Measurements from ENCODE around the gene MAP7D2. TPM values are rescaled to one million over a fixed set of nuclear protein-coding genes. Genes with fewer than 3 reads are reported as not detected.

The MAP7D2 gene
- total and polyA plus RNA-seq, 2 of the 4 experiments (the other 2 are of a cell fraction): 0.18 to 0.19 TPM

DNA sequence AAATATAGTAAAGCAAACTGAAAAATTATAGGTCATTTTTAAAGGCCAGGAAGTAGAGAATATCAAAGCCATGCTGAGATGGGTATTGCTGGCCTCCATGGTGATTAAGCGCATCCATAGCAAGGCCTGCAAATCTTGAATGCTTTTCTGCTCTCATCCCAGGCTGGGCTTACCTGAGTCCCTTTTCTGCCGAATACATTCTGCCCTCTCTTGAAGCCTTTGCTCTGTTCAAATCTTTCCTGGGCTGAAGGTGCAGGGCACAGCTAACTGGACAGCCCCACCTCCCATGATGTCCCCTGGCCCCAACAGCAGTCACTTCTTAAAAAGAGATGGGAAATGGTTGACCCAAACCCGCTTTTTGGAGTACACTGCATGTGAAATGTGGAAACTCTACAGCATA is 35.0 kb upstream of the MAP7D2 start:
- Histone ChIP-seq H2AFZ (replicated peaks; ENCODE audit: low read length, poor library complexity) (no peak overlapping the region), H3K4me3 (ENCODE audit: insufficient read depth, low read depth, low read length) (no peak overlapping the region), H3K9me1 (ENCODE audit: insufficient read depth, low read length) (no peaks in the 10 kb centered on the region), H2BK20ac (ENCODE audit: low read depth, low read length) (no peak overlapping the region), H4K20me1 (ENCODE audit: insufficient read depth, low read length) (no peaks in the 10 kb centered on the region), H2AK5ac (ENCODE audit: low read depth, low read length) (no peak overlapping the region), H2BK5ac (ENCODE audit: low read depth, low read length, poor library complexity, severe bottlenecking) (no peak overlapping the region), H4K5ac (ENCODE audit: low read depth, low read length) (no peak overlapping the region), H3K23ac (ENCODE audit: low read depth, low read length) (no peak overlapping the region), H3K9ac (ENCODE audit: low read depth, low read length) (no peak overlapping the region), H3K18ac (ENCODE audit: low read depth, low read length) (no peak overlapping the region), H3K9me3 (ENCODE audit: control insufficient read depth, insufficient read depth, low read length) (no peaks in the 10 kb centered on the region), H2BK15ac (ENCODE audit: low read depth, low read length) (no peak overlapping the region), H4K8ac (ENCODE audit: low read depth in 2 of 2, low read length in 2 of 2) (no peak overlapping the region), H3K4me2 (ENCODE audit: low read depth, low read length) (no peak overlapping the region), H3K4ac (ENCODE audit: low read depth, low read length) (no peak overlapping the region), H3K4me1 (ENCODE audit: control insufficient read depth, insufficient read depth, low read length) (no peaks in the 10 kb centered on the region), H3K36me3 (ENCODE audit: control insufficient read depth, insufficient read depth, low read length) (peaks cover 8% of the 10 kb centered on the region), H2BK120ac (ENCODE audit: low read depth, low read length) (no peak overlapping the region), H4K91ac (ENCODE audit: insufficient read depth, low read depth, low read length) (no peak overlapping the region), H3K27me3 (ENCODE audit: control insufficient read depth, insufficient read depth, low read length) (peaks cover 7% of the 10 kb centered on the region; the same call in 1 of the 2 replicates), H3K27ac (ENCODE audit: insufficient read depth, low read length) (no peak overlapping the region), H2AK9ac (replicated peaks; ENCODE audit: low read depth, low read length, poor library complexity) (no peak overlapping the region), H3K56ac (ENCODE audit: extremely low read depth, insufficient read depth, low read length) (no peak overlapping the region), H3K14ac (replicated peaks; ENCODE audit: low read depth, low read length) (no peak overlapping the region), H3K79me1 (ENCODE audit: low read depth in 1 of 2, low read length in 2 of 2) (no peaks in the 10 kb centered on the region)
- TF ChIP-seq, protein P1, sequence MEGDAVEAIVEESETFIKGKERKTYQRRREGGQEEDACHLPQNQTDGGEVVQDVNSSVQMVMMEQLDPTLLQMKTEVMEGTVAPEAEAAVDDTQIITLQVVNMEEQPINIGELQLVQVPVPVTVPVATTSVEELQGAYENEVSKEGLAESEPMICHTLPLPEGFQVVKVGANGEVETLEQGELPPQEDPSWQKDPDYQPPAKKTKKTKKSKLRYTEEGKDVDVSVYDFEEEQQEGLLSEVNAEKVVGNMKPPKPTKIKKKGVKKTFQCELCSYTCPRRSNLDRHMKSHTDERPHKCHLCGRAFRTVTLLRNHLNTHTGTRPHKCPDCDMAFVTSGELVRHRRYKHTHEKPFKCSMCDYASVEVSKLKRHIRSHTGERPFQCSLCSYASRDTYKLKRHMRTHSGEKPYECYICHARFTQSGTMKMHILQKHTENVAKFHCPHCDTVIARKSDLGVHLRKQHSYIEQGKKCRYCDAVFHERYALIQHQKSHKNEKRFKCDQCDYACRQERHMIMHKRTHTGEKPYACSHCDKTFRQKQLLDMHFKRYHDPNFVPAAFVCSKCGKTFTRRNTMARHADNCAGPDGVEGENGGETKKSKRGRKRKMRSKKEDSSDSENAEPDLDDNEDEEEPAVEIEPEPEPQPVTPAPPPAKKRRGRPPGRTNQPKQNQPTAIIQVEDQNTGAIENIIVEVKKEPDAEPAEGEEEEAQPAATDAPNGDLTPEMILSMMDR (conservative IDR thresholded peaks at IDR 0.05; ENCODE audit: low read depth, low read length): no peak
- BruUV-seq (replicated peaks): no TSS peak
- DNase-seq: no peak
- ChIA-PET POLR2A (ENCODE audit: unreplicated experiment) (no interaction called here), CTCF (interaction anchor here (0.9 kb wide), 1 partner anchor 10 kb away, joined by 3 read pairs; the partner anchor contains the start of gene EIF1AX)
- no peak for ATAC-seq (ENCODE audit: low read depth)
- WGBS, 2 experiments (ENCODE audit: extremely low coverage in 2 of 2, insufficient read length in 1 of 2): 93% methylated on average over 2 of the region's 3 CpGs; no CpG with 5 or more reads in 1 of the 2 experiments
- in situ Hi-C loops (cut with MboI; ENCODE audit: low sequenced_read_pairs): no loop called here
- intact Hi-C loops (cut with micrococcal nuclease): no loop called here
- dilution Hi-C loops (cut with HindIII; ENCODE audit: low sequenced_read_pairs, unreplicated experiment): no loop called here

Measured in IMR-90 (cell line).